Globus pallidus (tissue), 1 donor: Measurements from ENCODE around the gene NIPAL1.

ENCODE experiments used
- DNase-seq: peaks from one replicate; pipeline ENCODE4 v3.0.0-alpha.2; 2015; ENCODE audit warnings: low spot score

Gene NIPAL1

DNA sequence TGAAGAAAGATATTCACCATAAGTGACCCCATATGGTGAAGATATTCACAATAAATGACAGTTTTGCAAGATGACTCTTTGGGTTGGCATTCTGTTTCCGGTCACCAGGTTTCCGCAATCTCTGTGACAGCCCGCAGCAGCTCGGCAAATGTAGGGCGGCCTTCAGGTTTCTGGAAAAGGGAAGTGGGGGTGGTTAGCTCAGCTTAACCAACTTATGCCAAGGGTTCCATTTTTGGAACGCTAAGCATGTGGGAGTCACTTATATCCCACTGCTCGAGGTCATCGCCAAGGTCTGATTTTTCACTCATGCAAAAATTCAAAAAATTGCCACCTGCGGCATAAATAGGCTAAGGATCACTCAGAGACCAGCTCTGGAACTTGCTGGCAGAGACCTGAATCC is 51.0 kb downstream of the NIPAL1 start:
- no peak for DNase-seq

DNA sequence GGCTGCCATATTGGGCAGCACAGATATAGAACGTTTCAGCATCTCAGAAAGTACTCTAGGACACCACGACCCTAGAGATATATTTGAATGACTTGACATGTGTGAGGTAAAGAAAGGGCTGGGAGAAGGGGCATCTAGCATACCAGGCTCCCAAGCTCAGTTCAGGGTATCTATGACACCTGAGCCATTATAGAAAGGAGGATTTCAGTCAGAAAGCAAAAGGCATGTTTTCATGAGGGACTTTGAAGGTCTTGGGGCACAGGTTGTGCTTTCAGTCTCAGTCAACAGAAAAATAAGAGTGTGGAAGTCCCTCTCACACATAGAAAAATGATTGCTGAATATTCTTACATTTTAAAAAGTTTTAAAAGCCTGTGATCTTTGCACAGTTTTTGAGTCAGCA is 51.6 kb downstream of the NIPAL1 start:
- DNase-seq: no peak

DNA sequence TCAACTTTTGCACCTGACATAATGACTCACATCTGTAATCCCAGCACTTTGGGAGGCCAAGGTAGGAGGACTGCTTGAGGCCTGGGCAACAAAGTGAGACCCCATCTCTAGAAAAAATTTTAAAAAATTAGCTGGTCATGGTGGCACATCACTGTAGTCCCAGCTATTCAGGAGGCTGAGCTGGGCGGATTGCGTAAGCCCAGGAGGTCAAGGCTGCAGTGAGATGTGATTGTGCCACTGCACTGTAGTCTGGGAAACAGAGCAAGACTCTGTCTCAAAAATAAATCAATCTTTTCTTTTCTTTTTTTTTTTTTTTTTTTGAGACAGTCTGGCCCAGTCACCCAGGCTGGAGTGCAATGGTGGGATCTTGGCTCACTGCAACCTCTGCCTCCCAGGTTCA is 52.5 kb downstream of the NIPAL1 start:
- DNase-seq: no peak

DNA sequence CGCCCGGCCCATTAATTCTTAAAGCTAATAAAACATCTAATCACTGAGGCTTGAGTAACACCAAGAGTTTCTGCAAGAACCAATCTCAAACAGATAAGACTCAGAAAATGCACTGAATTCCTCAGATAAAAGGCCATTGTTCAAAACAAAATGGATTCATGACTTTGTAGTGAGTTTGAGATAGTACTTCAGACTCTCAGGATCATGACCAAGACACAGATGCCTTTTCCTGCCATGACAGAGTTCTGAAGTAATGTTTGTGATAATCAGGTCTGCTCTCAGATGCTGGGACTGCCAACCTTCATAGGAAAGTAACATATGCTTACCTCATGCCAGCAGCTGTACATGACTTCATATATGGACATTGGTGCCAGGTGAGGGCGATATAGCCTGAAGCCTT is 54.6 kb downstream of the NIPAL1 start:
- no peak for DNase-seq

DNA sequence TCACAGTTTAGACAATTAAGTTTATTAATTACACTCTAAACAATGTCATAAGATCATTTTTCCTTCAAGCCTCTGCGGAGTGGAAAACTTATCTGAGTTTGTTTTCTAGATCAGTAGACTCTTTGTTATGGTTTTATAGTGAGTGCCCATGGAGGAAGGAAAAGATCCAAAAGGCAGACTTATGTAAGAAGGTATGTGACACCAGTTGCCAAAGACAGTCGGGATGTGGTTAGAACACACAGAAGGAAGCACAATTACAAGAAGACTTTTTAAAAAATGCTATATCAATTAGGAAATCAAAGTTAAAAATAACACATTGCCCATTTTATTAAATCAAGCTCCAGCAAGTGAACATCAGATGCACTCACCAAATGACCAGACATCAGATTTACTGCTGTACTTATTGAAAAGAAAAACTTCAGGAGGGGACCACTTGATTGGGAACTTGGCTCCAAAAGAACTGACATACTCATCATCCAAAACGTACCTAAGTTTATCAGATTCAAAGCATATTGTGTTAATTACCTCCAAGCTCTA is 57.1 kb downstream of the NIPAL1 start:
- no peak for DNase-seq

DNA sequence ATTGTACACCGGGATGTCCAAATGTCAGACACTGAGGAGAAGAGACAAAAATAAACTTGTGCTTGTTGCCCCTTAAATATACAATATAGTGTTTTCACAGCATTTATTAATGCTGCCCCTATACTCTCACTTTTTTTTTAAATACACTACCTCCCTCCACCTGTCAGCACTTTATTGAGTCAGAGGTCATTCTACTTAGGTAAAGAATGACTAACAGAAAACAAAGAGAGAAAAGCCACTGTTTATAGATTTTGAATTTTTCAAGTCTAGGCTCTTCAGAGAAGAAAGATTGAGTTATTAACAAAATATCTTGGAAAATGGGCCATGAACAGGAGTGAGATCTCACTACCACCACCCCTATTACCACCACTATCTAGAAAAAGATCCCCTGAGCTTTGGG is 58.1 kb downstream of the NIPAL1 start:
- no peak for DNase-seq

DNA sequence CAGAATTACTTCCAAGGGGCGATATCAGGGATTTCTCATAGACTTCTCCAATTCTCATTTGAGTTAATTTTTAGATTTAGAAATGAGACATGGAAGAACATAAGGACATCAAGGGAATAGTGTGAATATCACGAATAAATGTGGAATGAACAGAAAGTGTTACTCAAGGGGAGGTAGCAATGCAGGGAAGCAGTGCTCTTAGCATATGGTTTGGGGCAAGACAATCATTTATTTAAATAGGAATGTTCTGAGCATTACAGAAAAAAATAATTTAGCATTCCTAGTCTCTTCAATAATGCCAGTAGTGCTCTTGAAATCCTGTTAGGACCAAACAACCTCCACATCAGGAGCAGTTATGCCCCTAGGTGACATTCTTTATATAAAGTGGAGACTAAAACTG is 61.9 kb downstream of the NIPAL1 start:
- no peak for DNase-seq

DNA sequence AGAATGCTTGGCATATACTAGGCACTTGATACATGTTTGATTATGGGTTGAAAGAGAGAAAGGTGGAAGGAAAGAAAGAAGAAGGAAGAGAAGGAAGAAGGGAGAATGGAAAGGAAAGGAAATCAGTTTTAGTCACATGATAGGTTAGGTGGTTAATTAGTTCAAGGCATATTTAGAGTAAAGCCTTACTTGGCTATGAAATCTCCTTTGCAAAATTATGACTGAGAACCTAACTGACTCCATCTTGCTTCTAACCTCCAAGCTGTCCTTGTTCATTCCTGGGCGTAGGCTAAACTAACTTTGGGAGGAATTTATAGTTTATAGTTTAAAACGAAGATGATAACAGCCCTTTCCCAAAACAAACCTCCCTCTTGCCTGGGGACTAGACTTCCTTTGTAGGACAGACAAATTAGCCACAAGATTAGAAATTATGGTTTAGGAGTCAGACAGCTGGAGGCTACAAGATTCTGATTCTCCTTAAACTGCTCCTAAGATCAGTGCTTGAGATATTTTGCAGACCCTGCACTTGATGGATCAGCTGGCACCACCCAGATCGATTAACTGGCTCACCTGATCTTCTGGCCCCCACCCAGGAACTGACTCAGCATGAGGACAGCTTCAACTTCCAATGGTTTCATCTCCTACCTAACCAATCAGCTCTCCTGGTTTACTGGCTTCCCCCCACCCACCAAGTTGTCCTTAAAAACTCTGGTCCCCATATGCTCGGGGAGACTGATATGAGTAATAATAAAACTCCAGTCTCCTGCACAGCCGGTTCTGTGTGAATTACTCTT is 62.5 kb downstream of the NIPAL1 start:
- DNase-seq: no peak

DNA sequence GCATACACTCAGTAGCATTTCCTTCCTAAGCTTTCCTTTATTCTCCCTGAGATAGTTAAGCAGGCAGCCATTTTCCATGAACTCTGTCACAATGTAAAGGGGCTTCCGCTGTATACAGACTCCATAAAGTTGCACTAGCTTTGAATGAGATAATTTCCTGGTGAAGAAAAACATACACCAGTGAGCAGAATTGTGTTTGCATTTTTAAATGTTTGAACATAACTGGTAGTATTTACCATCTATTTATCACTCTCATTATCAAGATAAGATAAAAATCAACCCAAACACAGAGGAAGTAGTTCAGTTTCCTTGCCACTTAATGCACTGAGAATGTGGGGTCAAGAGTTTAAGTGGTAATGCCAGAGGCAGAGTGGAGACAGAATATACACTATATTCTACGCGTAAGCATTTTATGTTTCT is 63.4 kb downstream of the NIPAL1 start:
- DNase-seq: no peak

DNA sequence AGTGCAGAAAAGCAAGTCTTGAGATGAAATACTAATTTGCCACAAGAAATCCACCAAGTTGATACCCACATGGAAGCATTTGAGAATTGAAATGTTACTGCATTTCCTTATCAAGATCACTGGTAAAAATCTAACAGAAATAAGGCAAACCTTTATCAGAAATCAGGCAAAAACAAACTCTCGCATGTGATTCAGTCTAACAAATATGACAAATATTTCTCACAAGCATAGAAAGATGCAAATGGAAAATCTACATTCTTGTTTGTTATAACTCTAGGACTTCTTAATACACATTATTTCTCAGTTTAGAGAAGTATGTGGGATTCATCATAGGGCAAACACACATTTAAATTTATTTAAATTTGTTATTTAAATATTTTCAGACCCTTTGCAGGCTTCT is 64.6 kb downstream of the NIPAL1 start:
- no peak for DNase-seq

DNA sequence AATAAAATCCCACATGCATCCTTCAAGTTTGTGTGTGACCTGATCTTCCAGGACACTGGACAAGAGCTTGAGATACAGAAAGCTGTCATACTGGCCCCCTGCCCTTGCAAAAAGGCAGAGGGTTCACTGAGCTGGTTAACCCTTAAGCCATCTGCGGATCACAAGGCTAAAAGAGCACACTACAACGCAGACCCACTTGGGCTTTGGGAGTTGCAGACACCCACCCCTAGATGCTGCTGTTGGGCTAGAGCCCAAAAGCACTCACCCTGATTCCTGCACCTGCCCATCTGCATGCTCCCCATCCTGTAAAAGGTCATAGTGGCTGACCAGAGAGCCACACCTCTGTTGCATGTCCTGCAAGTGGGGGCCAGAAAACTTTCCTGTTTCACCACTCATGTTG is 66.4 kb downstream of the NIPAL1 start:
- no peak for DNase-seq

DNA sequence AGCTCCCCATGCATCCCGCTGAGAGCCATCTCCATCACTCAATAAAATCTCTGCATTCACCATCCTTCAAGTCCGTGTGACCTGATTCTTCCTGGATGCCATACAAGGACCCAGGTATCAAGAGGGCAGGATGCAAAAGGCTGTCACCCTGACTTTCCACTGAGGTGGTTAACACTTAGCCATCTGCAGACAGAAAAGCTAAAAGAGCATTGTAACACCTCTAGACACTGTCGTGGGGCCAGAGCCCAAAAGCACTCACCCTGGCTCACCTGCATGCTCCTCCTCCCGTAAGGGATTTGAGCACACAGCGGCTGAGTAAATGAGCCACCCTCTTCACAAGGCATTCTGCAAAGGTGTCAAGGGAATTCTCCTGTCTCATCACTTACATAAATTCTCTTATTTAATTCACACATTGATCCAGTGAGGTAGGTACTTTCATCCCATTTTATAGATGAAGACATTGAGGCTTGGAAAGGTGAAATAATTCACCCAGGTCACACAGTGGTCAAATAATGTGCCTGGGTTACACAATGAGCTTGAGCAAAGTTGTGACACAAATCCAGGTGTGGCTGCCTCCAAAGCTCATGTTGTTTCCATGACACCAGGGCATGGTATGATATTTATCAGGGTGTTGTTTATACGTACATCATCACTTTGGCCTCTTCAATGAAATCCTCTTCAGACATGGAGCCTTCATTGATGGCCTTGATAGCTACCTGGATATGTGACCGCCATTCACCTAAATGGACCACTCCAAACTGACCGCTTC is 69.4 kb downstream of the NIPAL1 start:
- no peak for DNase-seq
